Astrocyte of the hippocampus (primary cell): ENCODE results near the gene TEX261.
A peak's percentile ranks its signal among the peaks of the same experiment; 100 is the strongest.
"Not testable (repeated sequence)": the region's sequence is repeated elsewhere in the genome, so short reads cannot be mapped to it uniquely, and the experiment has no call there.

Experiments
- DNase-seq: peaks from one replicate; pipeline ENCODE4 v3.0.0; 2011; ENCODE audit warnings: low read depth, low spot score

The TEX261 gene

DNA sequence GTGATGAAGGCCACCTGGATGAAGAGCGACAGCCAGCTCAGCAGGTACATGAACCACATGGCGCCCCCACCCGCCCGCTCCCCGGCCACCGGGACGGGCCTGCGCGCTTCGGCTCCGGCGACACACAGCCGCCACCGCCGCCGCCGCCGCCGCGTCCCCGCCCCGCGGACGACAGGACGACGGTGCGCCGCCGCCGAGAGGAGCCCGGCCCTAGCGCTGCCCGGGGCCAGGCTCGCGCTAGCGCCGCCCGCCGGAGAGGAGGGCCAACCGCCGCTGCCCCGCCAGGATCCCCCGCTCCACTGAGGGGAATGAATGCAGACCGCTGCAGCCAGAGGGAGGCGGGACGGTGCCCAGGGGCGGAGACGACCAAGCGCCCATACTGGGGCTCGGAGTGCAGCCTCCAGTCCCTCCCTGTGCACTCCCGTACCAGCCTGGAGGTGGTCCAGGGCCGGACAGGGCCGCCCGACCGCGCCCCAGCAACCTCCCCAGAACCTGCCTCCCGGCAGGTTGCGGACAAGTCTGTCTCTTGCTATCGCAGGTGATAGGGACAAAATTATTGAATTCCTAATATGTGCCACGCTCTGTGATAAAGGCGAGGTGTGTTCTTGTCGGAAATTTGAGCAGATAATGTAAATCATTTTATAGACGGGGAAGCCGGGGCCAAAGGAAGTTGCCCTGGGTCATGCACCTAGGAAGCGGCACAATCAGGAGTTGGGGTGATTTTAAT lies at the start of gene TEX261:
Gene TEX261, minus strand, starts transcription at position 175 of the 727 bp plus-strand sequence. Its CDS starts 116 bp downstream, at position 59.
- peak; percentile 96 for DNase-seq

DNA sequence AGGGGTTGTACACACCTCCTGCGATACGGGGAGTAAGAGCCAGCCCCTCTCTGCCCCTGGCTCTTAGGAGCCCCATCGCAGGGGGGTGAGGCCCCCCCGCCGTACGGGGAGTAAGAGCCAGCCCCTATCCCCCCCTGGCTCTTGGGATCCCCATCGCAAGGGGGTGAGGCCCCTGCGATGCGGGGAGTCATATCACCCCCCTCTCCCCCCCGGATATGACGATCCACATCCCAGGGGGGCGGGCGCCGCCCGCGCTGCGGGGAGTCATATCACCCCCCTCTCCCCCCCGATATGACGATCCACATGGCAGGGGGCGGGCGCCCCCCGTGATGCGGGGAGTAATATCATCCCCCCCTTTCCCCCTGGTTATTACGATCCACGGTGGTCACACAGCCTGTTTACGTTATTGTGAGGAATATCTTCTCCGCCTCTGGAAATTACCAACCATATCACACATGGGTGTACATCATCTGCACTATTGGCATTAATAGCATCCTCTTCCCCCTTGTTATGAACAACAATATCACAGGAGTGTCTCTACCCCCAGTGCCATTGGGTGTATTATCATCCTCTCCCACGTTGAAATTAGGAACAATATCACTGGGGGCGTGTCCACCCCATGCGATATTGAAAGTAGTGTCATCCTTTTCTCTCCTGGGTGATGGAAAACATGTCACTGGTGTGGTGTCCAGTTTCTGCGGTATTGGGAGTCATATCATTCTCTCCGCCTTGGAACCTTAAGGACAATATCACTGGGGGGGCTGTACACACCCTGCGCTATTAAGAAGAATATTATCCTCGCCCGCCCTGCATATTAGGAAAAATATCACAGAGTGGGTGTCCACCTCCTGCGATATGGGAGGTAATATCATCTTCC lies 49.1 kb upstream of the TEX261 start:
- no peak for DNase-seq

DNA sequence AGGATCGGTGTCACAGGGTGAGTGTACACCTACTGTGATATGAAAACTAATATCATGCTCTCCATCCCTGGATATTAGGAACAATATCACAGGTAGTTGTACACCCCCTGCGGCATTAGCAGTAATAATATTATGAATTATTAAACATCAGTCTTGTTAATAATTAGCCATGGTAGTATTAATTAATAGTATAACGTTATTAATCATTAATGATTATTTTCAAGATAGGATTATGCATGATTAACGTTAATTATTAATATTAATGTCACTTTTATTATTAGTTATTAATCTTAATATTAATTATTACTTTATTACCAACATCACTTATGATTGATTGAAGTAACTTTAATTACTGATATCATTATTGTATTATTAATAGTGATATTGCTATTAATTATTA lies 47.6 kb upstream of the TEX261 start:
- no peak for DNase-seq

DNA sequence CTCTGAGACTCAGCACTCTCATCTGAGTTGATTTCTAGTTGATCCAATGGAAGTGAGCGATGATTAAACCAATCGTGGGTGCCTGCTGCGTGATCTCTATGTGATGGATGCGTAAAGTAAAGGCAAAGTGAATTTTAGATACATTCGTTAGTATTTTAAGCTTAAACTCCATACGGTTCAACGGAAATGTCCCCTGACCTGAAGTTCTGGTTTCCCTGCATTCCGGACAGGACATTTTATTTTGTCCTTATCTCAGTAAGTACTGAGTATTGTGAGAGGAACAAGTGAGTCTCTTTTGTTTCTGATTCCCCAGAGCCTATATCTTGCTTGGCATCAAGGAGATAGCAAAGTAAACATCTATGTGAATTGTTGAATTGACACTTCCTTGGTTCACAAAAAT lies 41.6 kb upstream of the TEX261 start:
- DNase-seq = not testable (repeated sequence)

DNA sequence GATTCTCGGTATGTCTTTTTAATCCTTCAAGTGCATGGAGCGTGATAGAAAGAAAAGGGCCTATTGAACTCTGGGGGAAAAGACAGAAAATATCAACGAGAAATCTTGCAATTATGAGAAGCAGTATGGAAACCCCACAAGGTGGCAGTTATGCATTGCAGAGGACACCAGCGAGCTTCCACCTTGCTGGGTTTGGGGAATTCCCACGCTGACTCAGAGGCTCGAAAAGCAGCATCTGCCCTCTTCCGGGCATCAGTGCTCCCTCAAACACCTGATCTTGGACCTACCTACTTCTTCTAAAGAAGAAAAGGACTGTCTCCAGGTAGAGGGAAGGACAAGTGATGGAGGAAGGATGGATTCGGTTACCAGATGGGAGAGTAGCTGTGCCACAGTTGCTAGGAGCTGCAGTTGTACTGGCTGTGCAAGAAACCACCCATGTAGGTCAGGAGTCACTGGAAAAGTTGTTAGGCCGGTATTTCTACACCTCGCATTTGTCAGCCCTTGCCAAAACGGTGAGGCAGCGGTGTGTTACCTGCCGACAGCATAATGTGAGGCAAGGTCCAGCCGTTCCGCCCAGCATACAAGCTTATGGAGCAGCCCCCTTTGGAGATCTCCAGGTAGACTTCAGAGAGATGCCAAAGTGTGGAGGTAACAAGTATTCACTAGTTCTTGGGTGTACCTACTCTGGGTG lies 29.0 kb upstream of the TEX261 start:
- not testable (repeated sequence) for DNase-seq

GRCh38 chr2:71021394-71021793 lies 26.7 kb upstream of the TEX261 start:
- not testable (repeated sequence) for DNase-seq

GRCh38 chr2:71019989-71020388 lies 25.3 kb upstream of the TEX261 start:
- DNase-seq = not testable (repeated sequence)

GRCh38 chr2:71018625-71019024 lies 24.0 kb upstream of the TEX261 start:
- DNase-seq = no peak

- not testable (repeated sequence) for DNase-seq
Measured at GRCh38 chr2:71011786-71012185, 17.1 kb upstream of the TEX261 start.

GRCh38 chr2:71008342-71008741 lies 13.7 kb upstream of the TEX261 start:
- DNase-seq = no peak

DNA sequence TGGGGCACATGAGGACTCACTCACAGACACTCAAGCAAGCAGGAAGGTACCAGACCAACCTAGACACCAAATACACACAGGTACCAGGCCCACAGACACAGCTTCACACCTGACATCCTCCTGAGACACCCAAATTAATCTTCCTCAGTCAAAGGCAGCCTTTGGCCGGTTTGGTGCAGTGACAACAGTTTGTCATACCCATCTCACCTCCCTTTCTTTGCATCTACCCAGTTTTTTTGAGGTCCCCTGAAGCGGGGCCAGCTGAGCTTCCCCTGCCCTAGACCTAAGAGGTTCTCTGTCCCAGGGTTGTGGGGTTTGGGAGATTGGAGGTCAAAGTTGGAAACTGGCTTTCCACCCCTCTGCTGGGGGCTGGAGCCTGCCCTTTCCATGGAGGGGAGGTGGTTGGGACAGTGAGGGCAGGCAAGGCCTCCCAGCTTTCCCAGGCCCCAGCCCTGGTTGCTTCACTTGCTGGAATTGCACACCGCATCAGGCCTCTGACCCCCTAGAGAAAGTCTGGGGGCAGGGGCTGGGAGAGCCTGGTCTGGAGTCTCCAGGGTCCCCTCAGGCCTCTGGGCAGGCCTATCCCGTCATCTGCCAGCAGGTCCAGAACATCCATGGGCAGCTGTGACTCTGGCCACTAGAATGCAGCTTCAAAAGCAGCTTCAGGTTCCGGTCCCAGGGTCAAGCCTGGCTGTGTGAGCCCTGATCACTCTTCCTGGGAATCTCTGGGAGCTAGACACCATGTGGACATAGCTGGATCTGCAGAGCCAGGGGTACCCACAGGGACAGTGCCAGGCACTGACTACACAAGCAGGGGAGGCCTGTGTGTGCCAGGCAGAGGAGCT lies 12.5 kb upstream of the TEX261 start:
- DNase-seq = no peak

GRCh38 chr2:71006323-71006722 lies 11.7 kb upstream of the TEX261 start:
- no peak for DNase-seq

- DNase-seq = no peak
Measured at GRCh38 chr2:71005271-71006202, 10.9 kb upstream of the TEX261 start.

GRCh38 chr2:71004857-71005256 lies 10.2 kb upstream of the TEX261 start:
- DNase-seq = no peak

DNA sequence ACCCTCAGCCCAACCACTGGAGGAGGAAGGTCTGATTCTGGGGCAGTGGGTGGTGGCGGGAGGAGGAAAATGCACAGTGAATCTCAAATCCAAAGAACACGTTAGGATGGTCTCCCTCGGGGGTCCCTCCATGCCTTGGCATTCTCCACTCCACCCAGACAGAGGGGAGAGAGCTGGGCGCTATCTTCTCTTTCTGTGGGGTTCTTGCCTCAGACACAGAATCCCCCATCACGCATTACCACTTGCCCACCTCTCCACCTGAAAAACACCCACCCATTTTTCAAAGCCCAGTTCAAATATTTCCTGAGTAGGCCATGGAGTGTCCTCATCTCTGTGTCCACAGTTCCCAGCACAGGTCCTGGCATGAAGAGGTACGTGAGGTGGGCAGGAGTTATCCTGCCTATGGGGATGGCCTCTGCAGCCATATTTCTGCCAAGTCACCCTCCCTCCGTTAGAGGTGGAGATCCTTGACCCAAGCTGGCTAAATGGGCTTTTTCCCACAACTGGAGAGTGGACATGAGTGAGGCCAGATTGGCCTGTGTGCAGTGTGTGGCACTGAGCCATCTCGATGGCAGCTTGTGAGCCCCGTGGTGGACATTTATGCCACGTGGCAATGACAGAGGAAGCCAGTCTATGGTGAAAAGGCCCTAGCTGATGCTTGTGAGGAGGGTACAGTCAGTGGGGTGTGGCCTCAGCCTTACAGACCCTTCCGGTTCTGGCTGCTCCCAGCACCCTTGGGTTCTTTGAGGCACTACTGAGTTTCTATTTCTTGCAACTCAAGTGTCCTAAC lies 9.5 kb upstream of the TEX261 start:
- no peak for DNase-seq

DNA sequence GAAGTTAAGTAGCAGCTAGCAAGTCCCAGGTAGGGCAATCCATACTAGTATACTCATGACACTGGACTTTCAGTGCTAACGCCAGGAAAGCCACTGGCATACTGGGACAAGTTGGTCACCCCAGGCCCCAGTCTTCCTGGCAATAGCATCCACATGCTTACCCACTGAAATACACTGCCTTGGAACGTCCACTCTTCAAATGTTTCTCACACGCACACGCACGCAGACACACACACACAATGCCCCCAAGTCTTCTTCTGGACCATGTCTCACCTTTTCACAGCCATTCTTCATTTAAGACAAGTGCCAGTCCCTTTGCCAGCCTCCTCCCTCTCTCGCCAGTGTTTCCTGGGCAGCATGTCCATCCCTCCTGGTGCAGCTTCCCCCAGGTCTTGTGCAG lies 8.7 kb upstream of the TEX261 start:
- DNase-seq = no peak

DNA sequence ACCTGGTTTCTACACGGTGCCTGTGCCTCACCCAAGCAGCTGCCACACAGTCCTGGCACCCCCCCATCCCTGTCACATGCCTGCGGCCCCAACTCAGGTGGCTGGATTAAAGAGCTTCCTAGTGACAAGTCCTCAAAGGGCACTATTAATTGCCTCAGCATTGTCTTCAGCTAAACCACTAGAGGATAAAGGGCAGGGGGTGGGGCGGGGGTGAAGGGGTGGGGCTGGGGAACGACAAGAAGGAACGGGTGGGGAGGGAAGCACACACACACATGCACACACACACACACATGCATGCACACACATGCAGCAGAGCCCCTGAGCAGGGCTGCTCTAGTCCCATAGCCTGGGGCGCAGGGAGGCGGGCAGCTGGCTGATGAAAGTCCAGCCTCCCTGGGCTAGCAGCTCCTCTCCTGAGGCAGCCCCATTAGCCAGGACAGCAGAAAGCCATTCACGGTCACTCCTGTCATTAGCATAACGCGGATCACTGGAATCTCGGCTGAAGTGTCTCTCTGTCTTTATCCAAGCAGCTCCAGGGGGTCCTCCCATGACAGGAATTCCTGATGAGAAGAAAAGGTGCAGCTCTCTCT lies 7.4 kb upstream of the TEX261 start:
- no peak for DNase-seq

DNA sequence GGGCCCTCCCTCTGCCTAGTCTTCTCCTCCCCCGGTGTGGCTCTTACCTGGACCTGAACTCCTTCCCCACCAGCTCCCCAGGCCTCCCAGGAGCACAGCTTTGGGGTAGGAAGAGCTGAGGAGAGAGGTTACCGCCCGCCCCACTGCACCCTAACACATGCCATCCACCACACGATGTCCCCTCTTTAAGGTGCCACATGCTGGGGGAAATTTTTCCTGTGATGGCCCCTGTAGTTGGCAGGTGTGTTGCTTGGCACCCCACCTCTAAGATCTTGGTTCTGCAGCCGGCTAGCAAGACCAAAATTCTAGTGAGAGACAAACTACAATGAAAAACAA lies 6.9 kb upstream of the TEX261 start:
- no peak for DNase-seq
